Endothelial cell of umbilical vein (primary cell): ENCODE measurements around the gene ATXN7L1. TPM values are rescaled to one million over a fixed set of nuclear protein-coding genes. Genes with fewer than 3 reads are reported as not detected.

Experiments used
- BruUV-seq: library from RNA; stranded (reverse); fragments of 400-500 nt; replicated peaks from 2 replicates; lab custom pipeline; 2021; lab: Mats Ljungman, UMichigan
- CTCF ChIA-PET: fragments of 300-600, 350-600 bp; sonication (Branson Sonifier 250); formaldehyde crosslinking; loops from one replicate; lab custom pipeline; 2021; ENCODE audit warnings: antibody characterized with exemption, inconsistent platforms; lab: Charles Lee
- POLR2A ChIA-PET: fragments of 300-600, 350-600 bp; sonication (Branson Sonifier 250); formaldehyde crosslinking; loops from one replicate; lab custom pipeline; 2021; ENCODE audit warnings: antibody characterized with exemption, inconsistent platforms; lab: Charles Lee
- DNase-seq: peaks from one replicate; pipeline ENCODE4 v3.0.0-alpha.2; 2011; ENCODE audit warnings: low read depth, low spot score
- FAIRE-seq: peaks from 2 replicates; lab custom pipeline; 2011; peaks lifted over from hg19 to GRCh38; lab: Jason Lieb, UNC
- H2AFZ ChIP-seq: 2 replicates; pipeline ENCODE4 v1.6.0; 2012; ENCODE audit warnings: low read depth, low read length, control low read depth, inconsistent platforms
- H3K27ac ChIP-seq: 2 replicates; pipeline ENCODE4 v1.5.1; 2011; ENCODE audit warnings: low read depth, mild to moderate bottlenecking, control low read depth, low read length, moderate library complexity; ENCODE audit not compliant: insufficient read depth
- H3K27me3 ChIP-seq, 2 experiments: 2 replicates each; pipeline versions ENCODE4 v1.6.0 to v1.6.1; 2011; ENCODE audit warnings: low read length in 2 of 2, mixed read lengths in 1 of 2; ENCODE audit not compliant: control insufficient read depth in 2 of 2, insufficient read depth in 2 of 2
- H3K36me3 ChIP-seq, 2 experiments: 2 replicates in 1 of 2; 3 replicates in 1 of 2; pipeline ENCODE4 v1.5.1; 2011; ENCODE audit warnings: low read length in 2 of 2, mild to moderate bottlenecking in 1 of 2, moderate library complexity in 1 of 2; ENCODE audit not compliant: control insufficient read depth in 2 of 2, insufficient read depth in 2 of 2; ENCODE audit errors: extremely low read depth in 1 of 2
- H3K4me1 ChIP-seq: 3 replicates; pipeline ENCODE4 v1.5.1; 2011; ENCODE audit warnings: mild to moderate bottlenecking, low read length; ENCODE audit not compliant: control insufficient read depth, insufficient read depth; ENCODE audit errors: extremely low read depth
- H3K4me2 ChIP-seq: 2 replicates; pipeline ENCODE4 v1.6.1; 2011; ENCODE audit warnings: low read length, control low read depth, mixed read lengths; ENCODE audit not compliant: insufficient read depth
- H3K4me3 ChIP-seq, 3 experiments: fragments of 200-600 bp in 1 of 3; sonication (generic), shearing (Covaris generic) in 1 of 3; replicated peaks in 1 of 3; 2 replicates each; pipeline ENCODE4 v1.5.1; 2011 to 2016; ENCODE audit warnings: control low read depth in 3 of 3, low read length in 3 of 3, mild to moderate bottlenecking in 2 of 3, inconsistent platforms in 1 of 3, low read depth in 1 of 3, moderate library complexity in 1 of 3; ENCODE audit not compliant: insufficient read depth in 1 of 3
- H3K79me2 ChIP-seq: 2 replicates; pipeline ENCODE4 v1.6.0; 2012; ENCODE audit warnings: low read length, inconsistent platforms; ENCODE audit not compliant: control insufficient read depth, insufficient read depth
- H3K9ac ChIP-seq: replicated peaks from 2 replicates; pipeline ENCODE3; 2011; ENCODE audit warnings: low read length, control low read depth; ENCODE audit not compliant: insufficient read depth; ENCODE audit errors: extremely low read depth
- H3K9me1 ChIP-seq: replicated peaks from 3 replicates; pipeline ENCODE4 v1.6.0; 2011; ENCODE audit warnings: mild to moderate bottlenecking, low read length; ENCODE audit not compliant: control insufficient read depth, insufficient read depth; ENCODE audit errors: extremely low read depth
- H3K9me3 ChIP-seq: replicated peaks from 2 replicates; pipeline ENCODE4 v1.5.1; 2012; ENCODE audit warnings: low read length, inconsistent platforms; ENCODE audit not compliant: control insufficient read depth, insufficient read depth
- H4K20me1 ChIP-seq: replicated peaks from 2 replicates; pipeline ENCODE3; 2011; ENCODE audit warnings: mild to moderate bottlenecking, low read length; ENCODE audit not compliant: control insufficient read depth, insufficient read depth; ENCODE audit errors: extremely low read depth
- CTCF ChIP-seq, 2 donors: IDR thresholded peaks; 1 replicate in 1 of 2; 2 replicates in 1 of 2; pipeline ENCODE4 v1.5.1; 2011; ENCODE audit warnings: low read length in 2 of 2, mild to moderate bottlenecking in 2 of 2, moderate library complexity in 2 of 2, control low read depth in 1 of 2, inconsistent platforms in 1 of 2, low read depth in 1 of 2; ENCODE audit not compliant: insufficient read depth in 1 of 2; ENCODE audit errors: extremely low read depth in 1 of 2
- EZH2 ChIP-seq: IDR thresholded peaks from 2 replicates; pipeline ENCODE4 v1.6.1; 2012; ENCODE audit warnings: borderline replicate concordance, low read depth, mild to moderate bottlenecking, moderate library complexity, low read length, inconsistent platforms; ENCODE audit not compliant: severe bottlenecking
- FOS ChIP-seq: IDR thresholded peaks from 2 replicates; pipeline ENCODE4 v1.6.1; 2011; ENCODE audit warnings: mild to moderate bottlenecking, low read length, moderate library complexity, borderline replicate concordance; ENCODE audit not compliant: insufficient read depth
- GATA2 ChIP-seq: IDR thresholded peaks from 2 replicates; pipeline ENCODE4 v1.7.0; 2011; ENCODE audit warnings: low read depth, mild to moderate bottlenecking, moderate library complexity, mixed read lengths, low read length; ENCODE audit not compliant: insufficient read length, insufficient read depth
- JUN ChIP-seq: IDR thresholded peaks from 2 replicates; pipeline ENCODE4 v1.6.1; 2011; ENCODE audit warnings: borderline replicate concordance, low read depth; ENCODE audit not compliant: insufficient read length, insufficient read depth
- MAX ChIP-seq: IDR thresholded peaks from 2 replicates; pipeline ENCODE4 v1.6.1; 2011; ENCODE audit not compliant: insufficient read depth, insufficient read length
- MYC ChIP-seq: IDR thresholded peaks from one replicate; pipeline ENCODE4 v1.6.1; 2011; ENCODE audit warnings: mild to moderate bottlenecking, low read depth, low read length
- POLR2A ChIP-seq: IDR thresholded peaks from 2 replicates; pipeline ENCODE4 v1.6.1; 2012; ENCODE audit warnings: low read depth, mild to moderate bottlenecking, control low read depth, low read length
- POLR2AphosphoS5 ChIP-seq: IDR thresholded peaks from 2 replicates; pipeline ENCODE4 v1.6.1; 2012; ENCODE audit warnings: low read depth, mild to moderate bottlenecking, control low read depth, low read length, moderate library complexity; ENCODE audit not compliant: insufficient read depth
- dilution Hi-C: fragments of 300-500 bp; cut with MboI; formaldehyde crosslinking; loops from one replicate; pipeline ENCODE4 v1.15.0; 2019; ENCODE audit warnings: low sequenced_read_pairs; ENCODE audit not compliant: extremely low pct_ligation_motif_present
- intact Hi-C: fragments of 100-400 bp; cut with micrococcal nuclease; formaldehyde crosslinking; loops from one replicate; pipeline ENCODE4 v1.10.0; 2022
- polyA plus RNA-seq, 4 experiments: library from polyadenylated mRNA; depleted of rRNA in 3 of 4; stranded (reverse) in 3 of 4; unstranded in 1 of 4; fragments of >200 nt; gene quantifications; 2 replicates each; pipeline versions ENCODE4 v1.2.1 to v1.2.3, GENCODE V29; 2011 to 2012; ENCODE audit warnings: missing spikeins in 1 of 4
- total RNA-seq: library from RNA; stranded (reverse); gene quantifications from 2 replicates; pipeline ENCODE4 v1.2.3, GENCODE V29; 2021

ATXN7L1 gene
- total and polyA plus RNA-seq, 2 donors (not counting 3 experiments of a cell fraction or from before 2014, with no cell fraction given): 4.6 to 15.6 TPM

- H3K9me1 ChIP-seq: no peaks in the 10 kb centered on the region
- no peak overlapping the region for H2AFZ ChIP-seq
- no peak for DNase-seq
- BruUV-seq: no TSS peak
- TF ChIP-seq POLR2A (no peak), MAX (no peak), EZH2 (no peak), FOS (no peak), POLR2AphosphoS5 (no peak), JUN (no peak), MYC (no peak), CTCF (IDR thresholded peaks at IDR 0.05; ENCODE audit: extremely low read depth in 1 of 2, insufficient read depth in 1 of 2, low read depth in 1 of 2, low read length in 2 of 2) (no peak), GATA2 (no peak)
- H3K4me2 ChIP-seq: no peak overlapping the region
- POLR2A ChIA-PET: no interaction called here
- H3K36me3 ChIP-seq: peaks cover 0 to 6% of the 10 kb centered on the region in 2 experiments
- CTCF ChIA-PET: no interaction called here
- H4K20me1 ChIP-seq: no peaks in the 10 kb centered on the region
- H3K27ac ChIP-seq: no peak overlapping the region
- H3K4me1 ChIP-seq: no peaks in the 10 kb centered on the region
- H3K9ac ChIP-seq: no peak overlapping the region
- intact Hi-C loops: no loop called here
- H3K79me2 ChIP-seq: no peaks in the 10 kb centered on the region
- no peaks in the 10 kb centered on the region for H3K27me3 ChIP-seq
- no peak overlapping the region for H3K4me3 ChIP-seq
- no peak for FAIRE-seq
- no peaks in the 10 kb centered on the region for H3K9me3 ChIP-seq
- dilution Hi-C loops: no loop called here
Measured at GRCh38 chr7:105611856-105612775, 264.3 kb downstream of the ATXN7L1 start.
